GM12872 (cell line): ENCODE measurements around the gene FBXO47.

Source experiments
- CTCF ChIP-seq: IDR thresholded peaks from 3 replicates; pipeline ENCODE4 v1.5.1; 2011; ENCODE audit warnings: low read depth, mild to moderate bottlenecking, low read length, moderate library complexity; ENCODE audit not compliant: insufficient read depth

Gene FBXO47

DNA sequence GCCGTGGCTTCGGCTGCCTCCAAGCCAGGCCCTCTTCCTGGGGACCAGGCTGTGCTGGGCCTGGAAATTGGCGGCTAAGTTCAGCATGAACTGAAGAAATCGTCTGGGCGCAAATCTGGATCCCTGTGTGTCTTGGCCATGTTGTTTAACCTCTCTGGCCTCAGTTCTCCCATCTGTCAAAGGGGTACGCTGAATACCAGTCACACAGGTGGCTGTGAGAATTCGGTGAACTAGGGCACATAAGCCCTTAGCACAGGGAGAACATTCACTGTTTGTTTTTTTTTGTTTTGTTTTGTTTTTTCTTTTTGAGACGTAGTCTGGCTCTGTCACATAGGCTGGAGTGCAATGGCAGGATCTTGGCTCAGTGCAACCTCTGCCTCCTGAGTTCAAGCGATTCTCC, 78.4 kb downstream of the FBXO47 start:
- TF ChIP-seq CTCF, result no peak

DNA sequence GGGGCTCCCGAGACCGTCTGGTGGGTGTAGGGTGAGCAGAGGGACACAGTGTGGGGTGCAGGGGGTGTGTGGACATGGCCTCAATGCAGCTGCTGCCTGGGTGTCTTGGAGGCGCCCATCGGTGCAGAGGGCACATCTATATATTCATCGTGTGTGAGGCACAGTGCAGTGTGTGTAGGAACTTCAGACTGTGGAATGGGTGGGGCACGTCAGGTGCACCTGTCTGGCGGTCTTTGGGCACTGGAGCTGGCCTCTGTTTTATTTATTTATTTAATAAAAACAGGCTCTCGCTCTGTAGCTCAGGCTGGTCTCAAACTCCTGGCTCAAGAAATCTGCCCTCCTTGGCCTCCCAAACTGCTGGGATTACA, 80.6 kb downstream of the FBXO47 start:
- no peak for TF ChIP-seq CTCF
